ENCODE data around the gene TSHZ2.

TSHZ2 gene

GRCh38 chr20:53301869-53302268, 329.7 kb downstream of the TSHZ2 start:
- no peak for TF ChIP-seq CTCF (IDR thresholded peaks at IDR 0.05)
- H3K27ac ChIP-seq = no peak overlapping the region
- no peak for DNase-seq (ENCODE audit: low spot score)

GRCh38 chr20:53302695-53303412, 330.7 kb downstream of the TSHZ2 start:
- TF ChIP-seq CTCF (IDR thresholded peaks at IDR 0.05) = no peak
- no peak overlapping the region for H3K4me3 ChIP-seq
- no peak for DNase-seq (ENCODE audit: low spot score)
- H3K27ac ChIP-seq = no peak overlapping the region

More at GRCh38 chr20:53301869-53302268, 329.7 kb downstream of the TSHZ2 start:
- no peak overlapping the region for H3K4me3 ChIP-seq

GRCh38 chr20:53303413-53303760, 331.2 kb downstream of the TSHZ2 start:
- no peak for DNase-seq (ENCODE audit: low spot score)
- Histone ChIP-seq H3K27ac (no peak overlapping the region), H3K4me3 (no peak overlapping the region)
- TF ChIP-seq CTCF (IDR thresholded peaks at IDR 0.05) = no peak

GRCh38 chr20:53304146-53304545, 332.0 kb downstream of the TSHZ2 start:
- H3K4me3 ChIP-seq = no peak overlapping the region
- TF ChIP-seq CTCF (IDR thresholded peaks at IDR 0.05) = no peak
- H3K27ac ChIP-seq = no peak overlapping the region
- no peak for DNase-seq (ENCODE audit: low spot score)

- DNase-seq (ENCODE audit: low spot score) = no peak
- no peak overlapping the region for H3K4me3 ChIP-seq
- no peak for TF ChIP-seq CTCF (IDR thresholded peaks at IDR 0.05)
- H3K27ac ChIP-seq = no peak overlapping the region
These were observed 334.1 kb downstream of the TSHZ2 start for GRCh38 chr20:53306192-53306805.

- TF ChIP-seq CTCF (IDR thresholded peaks at IDR 0.05) = no peak
- no peak overlapping the region for H3K27ac ChIP-seq
- no peak overlapping the region for H3K4me3 ChIP-seq
- no peak for DNase-seq (ENCODE audit: low spot score)
These were observed 335.9 kb downstream of the TSHZ2 start for GRCh38 chr20:53307964-53308597.

- no peak for DNase-seq (ENCODE audit: low spot score)
- H3K4me3 ChIP-seq = no peak overlapping the region
- no peak overlapping the region for H3K27ac ChIP-seq
- TF ChIP-seq CTCF (IDR thresholded peaks at IDR 0.05) = no peak
These were observed 337.4 kb downstream of the TSHZ2 start for GRCh38 chr20:53309515-53309914.

Data from coronary artery (tissue), 2 donors.